ENCODE data around the gene ZNF548.

The ZNF548 gene

DNA sequence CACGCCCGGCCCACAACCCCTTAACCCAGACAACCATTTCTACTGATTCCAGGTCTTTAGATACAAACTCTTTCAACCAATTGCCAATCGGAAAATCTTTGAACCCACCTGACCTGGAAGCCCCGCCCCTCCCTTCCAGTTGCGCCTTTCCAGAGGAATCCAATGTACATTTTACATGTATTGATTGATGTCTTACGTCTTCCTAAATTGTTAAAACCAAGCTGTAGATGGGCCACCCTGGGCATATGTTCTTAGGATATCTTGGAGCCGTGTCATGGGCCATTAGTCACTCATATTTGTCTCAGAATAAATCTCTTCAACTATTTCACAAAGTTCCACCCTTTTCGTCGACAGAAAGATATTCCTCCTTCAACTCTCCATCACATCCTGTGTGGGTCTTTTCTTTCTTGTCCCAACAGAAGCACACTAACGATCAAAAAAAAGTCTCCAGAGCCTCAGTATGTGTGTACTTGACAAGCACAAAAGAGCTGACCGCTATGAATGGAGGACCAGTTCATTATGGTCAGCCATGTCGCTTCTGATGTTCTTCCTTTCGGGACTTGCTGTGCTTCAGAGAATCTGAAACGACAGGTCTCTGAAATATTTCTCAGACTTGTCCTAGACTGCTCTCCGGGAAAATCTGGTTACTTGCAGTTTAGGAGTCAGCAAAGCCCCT is 44.9 kb downstream of the ZNF548 start:
- H3K4me3 Mint-ChIP-seq, result peak overlapping the region; percentile 97 to 98
- H3K4me1 Mint-ChIP-seq, result peaks cover 27 to 36% of the 10 kb centered on the region in 2 donors
- H3K36me3 Mint-ChIP-seq, result peaks cover 9 to 33% of the 10 kb centered on the region in 2 donors
- H3K27ac Mint-ChIP-seq, result peak overlapping the region; percentile 96
- ATAC-seq (replicated peaks) (peak; percentile 13 to 17), DNase-seq (no peak)
- no peaks in the 10 kb centered on the region for H3K9me3 Mint-ChIP-seq
- no peaks in the 10 kb centered on the region for H3K27me3 Mint-ChIP-seq

DNA sequence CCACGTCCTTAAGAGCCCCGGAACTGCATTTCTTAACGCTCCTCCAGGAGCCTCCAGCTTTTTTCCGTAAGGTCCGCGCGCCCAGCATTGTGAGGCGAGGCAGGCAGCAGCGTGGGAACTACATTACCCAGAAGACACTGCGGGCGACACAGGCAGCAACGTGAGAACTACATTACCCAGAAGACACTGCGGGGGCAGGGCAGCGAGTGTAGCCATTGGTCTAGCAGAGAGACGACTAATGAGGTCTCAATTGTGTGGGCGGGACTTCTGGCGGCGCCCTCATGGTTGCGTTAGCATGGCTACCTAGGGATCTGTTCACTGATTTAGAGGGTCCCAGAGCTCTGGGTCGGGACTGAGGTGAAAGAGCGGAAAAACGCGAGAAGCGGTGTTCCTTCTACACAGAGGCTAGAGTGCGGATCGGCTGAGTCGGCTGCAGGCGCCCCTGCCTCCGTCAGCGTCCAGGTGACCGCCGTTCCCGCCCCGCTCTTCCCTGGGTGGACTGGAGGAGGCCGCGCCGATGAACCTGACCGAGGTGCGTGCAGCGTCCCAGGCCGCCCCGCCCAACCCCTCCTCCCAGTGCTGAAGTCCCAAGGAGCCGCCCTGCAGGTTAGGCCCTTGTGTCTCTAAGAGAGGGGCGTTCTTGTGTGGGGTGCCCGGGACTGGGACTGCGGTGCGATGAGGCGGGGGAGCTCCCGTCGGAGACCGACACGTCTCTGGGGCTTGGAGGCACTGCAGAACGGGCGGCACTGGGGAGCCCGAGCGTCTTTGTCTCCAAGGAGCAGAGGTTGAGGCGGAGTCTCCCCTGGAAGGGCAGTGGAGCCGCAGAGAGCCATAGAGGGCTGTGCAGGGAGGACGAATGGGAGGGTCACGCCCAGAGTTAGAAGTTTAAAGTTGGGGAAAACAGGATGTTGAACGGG is 45.7 kb downstream of the ZNF548 start, which contains the start of gene ZNF749:
Gene ZNF749, plus strand, starts transcription at position 264 of the 917 bp plus-strand sequence. Its CDS starts 254 bp downstream, at position 518.
- DNase-seq (peak; percentile 96), ATAC-seq (replicated peaks) (peak; percentile 97 to 98)
- Mint-ChIP-seq H3K4me1 (peaks cover 35 to 44% of the 10 kb centered on the region in 2 donors), H3K36me3 (peaks cover 11 to 37% of the 10 kb centered on the region in 2 donors), H3K27me3 (no peaks in the 10 kb centered on the region), H3K27ac (peak within 1 kb of the TSS; percentile 96), H3K4me3 (peak within 1 kb of the TSS; percentile 97 to 98), H3K9me3 (peaks cover 0 to under 1% of the 10 kb centered on the region in 2 donors)

DNA sequence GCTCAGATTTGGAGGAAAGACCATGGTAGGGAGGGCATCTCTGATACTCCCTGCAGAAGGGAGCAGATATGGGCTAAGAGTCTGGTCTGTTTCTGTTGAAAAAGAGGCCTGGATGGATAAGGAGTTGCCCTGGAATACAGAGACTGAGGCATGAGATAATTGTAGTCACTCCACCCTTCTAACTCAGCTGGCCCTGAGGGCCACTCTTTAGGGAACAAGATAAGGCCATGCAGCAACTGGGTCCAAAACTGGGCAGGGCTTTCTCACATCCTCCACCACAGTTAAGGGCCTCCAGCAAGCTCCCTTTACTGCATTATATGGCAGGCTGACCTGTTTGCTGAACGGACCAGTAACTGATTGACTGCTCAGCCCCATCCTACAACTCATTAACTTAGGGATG is 46.8 kb downstream of the ZNF548 start:
- Mint-ChIP-seq H3K4me3 (peak overlapping the region; percentile 97 to 98), H3K27ac (peak overlapping the region; percentile 96), H3K9me3 (peaks cover 0 to 4% of the 10 kb centered on the region in 2 donors), H3K36me3 (peaks cover 16 to 43% of the 10 kb centered on the region in 2 donors), H3K4me1 (peaks cover 42 to 55% of the 10 kb centered on the region in 2 donors), H3K27me3 (no peaks in the 10 kb centered on the region)
- DNase-seq (no peak), ATAC-seq (replicated peaks) (no peak)

DNA sequence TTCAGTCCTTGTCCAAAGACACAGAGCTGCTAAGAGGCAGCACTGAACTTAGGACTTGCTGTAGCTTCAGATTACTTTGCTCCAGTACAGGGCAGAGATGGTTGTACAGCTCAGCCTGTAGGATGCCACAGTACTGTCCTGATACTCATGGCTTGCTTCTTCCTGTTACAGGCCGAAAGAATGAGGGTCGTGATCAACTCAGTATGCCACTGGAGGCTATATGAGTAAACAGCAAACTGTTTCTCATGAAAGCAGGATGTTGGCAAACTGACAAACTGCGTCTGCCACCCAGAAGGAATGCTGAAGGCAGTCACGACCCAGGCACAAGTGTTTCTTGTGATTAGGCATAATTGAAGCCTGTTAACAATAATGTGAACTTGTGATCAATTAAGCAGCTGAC is 48.3 kb downstream of the ZNF548 start:
- H3K27me3 Mint-ChIP-seq, result no peaks in the 10 kb centered on the region
- H3K36me3 Mint-ChIP-seq, result peaks cover 21 to 56% of the 10 kb centered on the region in 2 donors
- no peak overlapping the region for H3K4me3 Mint-ChIP-seq
- H3K27ac Mint-ChIP-seq, result no peak overlapping the region
- peaks cover 48 to 60% of the 10 kb centered on the region in 2 donors for H3K4me1 Mint-ChIP-seq
- DNase-seq (no peak), ATAC-seq (replicated peaks) (no peak)
- H3K9me3 Mint-ChIP-seq, result peaks cover 0 to 4% of the 10 kb centered on the region in 2 donors

DNA sequence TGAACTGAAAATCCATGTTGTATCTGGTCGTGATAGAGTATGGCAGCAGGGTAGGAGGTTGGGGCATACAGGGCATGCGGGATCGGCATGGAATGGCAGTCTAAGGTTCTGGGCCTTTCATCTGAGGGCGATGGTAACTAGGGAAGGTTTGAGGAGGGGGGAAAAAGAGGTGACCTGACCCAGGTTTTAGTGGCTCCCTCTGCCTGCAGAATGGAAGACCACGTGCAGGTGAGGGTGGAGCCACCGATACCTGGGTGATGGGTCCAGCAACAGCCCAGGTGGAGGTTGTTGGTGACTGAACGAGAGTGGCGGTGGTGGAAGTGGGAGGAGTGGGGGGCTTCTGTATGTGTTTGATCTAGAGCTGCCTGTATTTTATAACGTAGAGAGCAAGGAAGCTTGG is 49.3 kb downstream of the ZNF548 start:
- Mint-ChIP-seq H3K36me3 (peaks cover 30 to 66% of the 10 kb centered on the region in 2 donors), H3K4me3 (no peak overlapping the region), H3K9me3 (peaks cover under 1 to 4% of the 10 kb centered on the region in 2 donors), H3K27ac (peak overlapping the region; percentile 48), H3K4me1 (peaks cover 50 to 64% of the 10 kb centered on the region in 2 donors), H3K27me3 (no peaks in the 10 kb centered on the region)
- DNase-seq (no peak), ATAC-seq (replicated peaks) (no peak)

DNA sequence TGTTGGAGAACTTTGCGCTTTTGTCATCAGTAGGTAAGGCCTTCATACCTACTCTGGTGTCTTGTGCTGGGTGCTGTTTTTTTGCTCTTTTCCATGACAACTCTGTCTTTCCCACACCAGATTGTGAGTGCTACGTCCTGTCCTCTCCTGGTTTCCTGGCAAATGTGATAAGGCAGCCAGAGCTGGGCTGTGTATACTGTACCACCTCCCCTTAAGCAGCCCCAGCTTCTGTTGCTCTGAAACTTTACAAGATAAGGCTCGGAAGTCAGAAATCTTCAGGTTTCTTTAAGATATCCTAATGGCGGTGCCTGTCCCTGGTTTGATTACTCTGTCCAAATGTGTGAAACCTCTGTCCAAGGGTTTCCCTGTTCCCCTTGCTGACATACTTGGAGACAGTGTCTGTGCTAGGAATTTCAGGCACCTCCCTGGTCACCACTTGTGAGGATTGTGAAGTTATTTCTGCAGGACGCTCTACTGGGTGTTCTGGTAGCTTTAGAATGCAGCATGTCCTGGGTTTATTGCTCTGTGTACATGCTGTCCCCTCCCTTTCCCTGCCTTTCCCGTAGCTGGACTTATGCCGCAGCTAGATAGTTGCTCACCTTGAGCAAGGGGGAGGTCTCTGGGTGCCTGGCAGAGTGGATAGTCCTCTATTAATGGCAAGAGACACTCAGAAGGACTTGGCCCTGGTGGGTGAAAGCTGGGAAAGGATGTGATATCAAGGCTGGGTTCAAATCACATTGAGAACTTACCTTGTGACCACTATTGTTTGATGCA is 52.5 kb downstream of the ZNF548 start:
- peaks cover 31 to 41% of the 10 kb centered on the region in 2 donors for H3K4me1 Mint-ChIP-seq
- DNase-seq, result no peak
- ATAC-seq (replicated peaks), result no peak
- no peak overlapping the region for H3K4me3 Mint-ChIP-seq
- H3K27ac Mint-ChIP-seq, result no peak overlapping the region
- H3K27me3 Mint-ChIP-seq, result no peaks in the 10 kb centered on the region
- H3K9me3 Mint-ChIP-seq, result peaks cover 2 to 4% of the 10 kb centered on the region in 2 donors
- peaks cover 41 to 77% of the 10 kb centered on the region in 2 donors for H3K36me3 Mint-ChIP-seq

DNA sequence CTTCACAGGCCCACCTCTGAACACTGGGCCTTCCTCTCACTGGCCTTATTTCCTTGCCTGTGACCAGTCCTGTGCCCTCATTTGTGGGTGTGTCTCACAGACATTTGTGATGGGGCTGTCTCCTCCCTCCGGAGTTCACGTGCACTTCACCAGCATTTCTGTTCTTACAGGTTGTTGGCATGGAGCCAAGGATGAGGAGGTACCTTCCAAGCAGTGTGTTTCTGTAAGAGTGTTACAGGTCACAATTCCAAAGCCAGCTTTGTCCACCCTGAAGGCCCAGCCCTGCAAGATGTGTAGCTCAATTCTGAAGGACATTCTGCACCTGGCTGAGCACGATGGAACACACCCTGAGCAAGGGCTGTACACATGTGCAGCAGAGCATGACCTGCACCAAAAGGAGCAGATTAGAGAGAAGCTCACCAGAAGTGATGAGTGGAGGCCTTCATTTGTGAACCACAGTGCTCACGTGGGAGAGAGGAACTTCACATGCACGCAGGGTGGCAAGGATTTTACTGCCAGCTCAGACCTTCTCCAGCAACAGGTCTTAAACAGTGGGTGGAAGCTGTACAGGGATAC is 53.6 kb downstream of the ZNF548 start:
- H3K4me1 Mint-ChIP-seq, result peaks cover 31 to 40% of the 10 kb centered on the region in 2 donors
- H3K36me3 Mint-ChIP-seq, result peaks cover 41 to 80% of the 10 kb centered on the region in 2 donors
- peaks cover 2 to 4% of the 10 kb centered on the region in 2 donors for H3K9me3 Mint-ChIP-seq
- no peaks in the 10 kb centered on the region for H3K27me3 Mint-ChIP-seq
- H3K4me3 Mint-ChIP-seq, result no peak overlapping the region
- H3K27ac Mint-ChIP-seq, result no peak overlapping the region
- DNase-seq (no peak), ATAC-seq (replicated peaks) (no peak)

DNA sequence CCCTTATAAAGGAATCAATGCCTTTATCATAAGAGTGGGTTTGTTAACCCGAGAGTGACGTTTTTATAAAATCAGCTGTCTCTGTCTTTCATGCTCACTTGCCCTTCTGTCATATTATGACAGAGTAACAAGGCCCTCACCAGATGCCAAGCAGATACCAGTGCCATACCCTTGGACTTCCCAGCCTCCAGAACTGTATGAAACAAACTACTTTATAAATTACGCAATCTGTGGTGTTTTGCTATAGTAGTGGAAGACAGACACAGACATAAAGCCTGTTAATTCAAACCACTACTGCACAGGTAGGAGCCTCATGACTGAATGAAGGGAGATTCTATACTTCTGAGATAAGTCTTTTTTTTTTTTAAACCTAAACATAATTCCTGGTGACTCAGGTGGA is 62.7 kb downstream of the ZNF548 start:
- Mint-ChIP-seq H3K27ac (no peak overlapping the region), H3K4me3 (no peak overlapping the region), H3K27me3 (no peaks in the 10 kb centered on the region), H3K9me3 (peaks cover 3 to 4% of the 10 kb centered on the region in 2 donors), H3K36me3 (peaks cover 31 to 57% of the 10 kb centered on the region in 2 donors), H3K4me1 (no peaks in the 10 kb centered on the region)
- DNase-seq (no peak), ATAC-seq (replicated peaks) (no peak)
